ENCODE data around the gene TRABD.

The TRABD gene

GRCh38 chr22:50189849-50190181 is 4.1 kb downstream of the TRABD start:
- Histone ChIP-seq H3K9ac (ENCODE audit: low read depth, low read length) (peak overlapping the region; percentile 51), H3K27me3 (ENCODE audit: insufficient read depth, low read length, poor library complexity) (no peaks in the 10 kb centered on the region), H3K4me2 (ENCODE audit: insufficient read depth, low read length) (peak overlapping the region; percentile 43), H3K4me1 (ENCODE audit: insufficient read depth, low read length) (peaks cover 68% of the 10 kb centered on the region), H3K27ac (ENCODE audit: low read length) (peak overlapping the region; percentile 84), H3K4me3 (ENCODE audit: low read depth in 1 of 2, low read length in 2 of 2) (peak overlapping the region in 1 of 2 experiments; percentile 14; a peak in 1 of 4 replicates), H3K36me3 (ENCODE audit: insufficient read depth, low read length) (peaks cover 48% of the 10 kb centered on the region), H3K9me3 (ENCODE audit: insufficient read depth, low read length, severe bottlenecking) (no peaks in the 10 kb centered on the region), H3K79me2 (ENCODE audit: insufficient read depth, low read length) (peaks cover 80% of the 10 kb centered on the region), H2AFZ (ENCODE audit: low read depth, low read length) (no peak overlapping the region), H4K20me1 (ENCODE audit: insufficient read depth, low read length) (peaks cover 74% of the 10 kb centered on the region)
- ATAC-seq (ENCODE audit: insufficient read depth, low read depth), result no peak
- no peak for TF ChIP-seq EZH2 (IDR thresholded peaks at IDR 0.05; ENCODE audit: borderline replicate concordance, low read depth, low read length, severe bottlenecking)
- no peak for TF ChIP-seq CTCF (IDR thresholded peaks at IDR 0.05; ENCODE audit: borderline replicate concordance, extremely low read depth, low read length, poor library complexity, severe bottlenecking)
- DNase-seq, result peak; percentile 33

- Histone ChIP-seq H3K27me3 (ENCODE audit: insufficient read depth, low read length, poor library complexity) (no peaks in the 10 kb centered on the region), H3K4me2 (ENCODE audit: insufficient read depth, low read length) (peak overlapping the region; percentile 43), H4K20me1 (ENCODE audit: insufficient read depth, low read length) (peaks cover 75% of the 10 kb centered on the region), H3K27ac (ENCODE audit: low read length) (peak overlapping the region; percentile 84), H3K36me3 (ENCODE audit: insufficient read depth, low read length) (peaks cover 53% of the 10 kb centered on the region), H2AFZ (ENCODE audit: low read depth, low read length) (no peak overlapping the region), H3K9me3 (ENCODE audit: insufficient read depth, low read length, severe bottlenecking) (no peaks in the 10 kb centered on the region), H3K79me2 (ENCODE audit: insufficient read depth, low read length) (peaks cover 82% of the 10 kb centered on the region), H3K9ac (ENCODE audit: low read depth, low read length) (peak overlapping the region; percentile 51), H3K4me3 (ENCODE audit: low read depth in 1 of 2, low read length in 2 of 2) (peak overlapping the region in 1 of 2 experiments; percentile 14; a peak in 1 of 4 replicates), H3K4me1 (ENCODE audit: insufficient read depth, low read length) (peaks cover 64% of the 10 kb centered on the region)
- no peak; the same call in 2 of the 3 replicates for ATAC-seq (ENCODE audit: insufficient read depth, low read depth)
- no peak for TF ChIP-seq EZH2 (IDR thresholded peaks at IDR 0.05; ENCODE audit: borderline replicate concordance, low read depth, low read length, severe bottlenecking)
- peak; percentile 33 for TF ChIP-seq CTCF (IDR thresholded peaks at IDR 0.05; ENCODE audit: borderline replicate concordance, extremely low read depth, low read length, poor library complexity, severe bottlenecking)
- DNase-seq, result peak; percentile 53
Measured at GRCh38 chr22:50190182-50190940, 4.6 kb downstream of the TRABD start.

- H3K9ac ChIP-seq (ENCODE audit: low read depth, low read length), result peak overlapping the region; percentile 51
- H3K27me3 ChIP-seq (ENCODE audit: insufficient read depth, low read length, poor library complexity), result no peaks in the 10 kb centered on the region
- peak overlapping the region; percentile 84 for H3K27ac ChIP-seq (ENCODE audit: low read length)
- DNase-seq (peak; percentile 87), ATAC-seq (ENCODE audit: insufficient read depth, low read depth) (peak; percentile 92)
- peak overlapping the region; percentile 43 for H3K4me2 ChIP-seq (ENCODE audit: insufficient read depth, low read length)
- H3K4me1 ChIP-seq (ENCODE audit: insufficient read depth, low read length), result peaks cover 62% of the 10 kb centered on the region
- peaks cover 78% of the 10 kb centered on the region for H3K79me2 ChIP-seq (ENCODE audit: insufficient read depth, low read length)
- no peaks in the 10 kb centered on the region for H3K9me3 ChIP-seq (ENCODE audit: insufficient read depth, low read length, severe bottlenecking)
- TF ChIP-seq EZH2 (IDR thresholded peaks at IDR 0.05; ENCODE audit: borderline replicate concordance, low read depth, low read length, severe bottlenecking), result no peak
- no peak for TF ChIP-seq CTCF (IDR thresholded peaks at IDR 0.05; ENCODE audit: borderline replicate concordance, extremely low read depth, low read length, poor library complexity, severe bottlenecking)
- H3K36me3 ChIP-seq (ENCODE audit: insufficient read depth, low read length), result peaks cover 61% of the 10 kb centered on the region
- H4K20me1 ChIP-seq (ENCODE audit: insufficient read depth, low read length), result peaks cover 79% of the 10 kb centered on the region
- peak overlapping the region in 1 of 2 experiments; percentile 14; a peak in 1 of 4 replicates for H3K4me3 ChIP-seq (ENCODE audit: low read depth in 1 of 2, low read length in 2 of 2)
- no peak overlapping the region for H2AFZ ChIP-seq (ENCODE audit: low read depth, low read length)
Measured at GRCh38 chr22:50190941-50191741, 5.4 kb downstream of the TRABD start.
